Heart right ventricle (tissue), 16 donors: ENCODE measurements around the gene ELMO3. TPM values are rescaled to one million over a fixed set of nuclear protein-coding genes. Genes with fewer than 3 reads are reported as not detected.

Experiments
- ATAC-seq, 8 donors: fragments of 200-7000 bp; cut with Tn5 transposase; one replicate each; pipeline ENCODE4 v1.9.1; 2020; ENCODE audit warnings: mild to moderate bottlenecking in 8 of 8, moderate library complexity in 8 of 8, moderate number of reproducible peaks in 1 of 8
- DNase-seq, 2 donors: peaks; one replicate each; pipeline ENCODE4 v3.0.0-alpha.2; 2020
- H3K27ac ChIP-seq, 10 donors: fragments of 200-600 bp; sonication (generic) in 2 of 10; one replicate each; pipeline versions ENCODE4 v1.5.0 to v1.8.0; 2020 to 2022; ENCODE audit warnings: mild to moderate bottlenecking in 3 of 10
- H3K27me3 ChIP-seq, 7 donors: fragments of 200-600 bp; one replicate each; pipeline ENCODE4 v1.8.0; 2021 to 2022; ENCODE audit warnings: mild to moderate bottlenecking in 2 of 7
- H3K36me3 ChIP-seq, 9 donors: fragments of 200-600 bp; sonication (generic) in 1 of 9; one replicate each; pipeline versions ENCODE4 v1.5.0 to v1.8.0; 2020 to 2022; ENCODE audit warnings: mild to moderate bottlenecking in 2 of 9
- H3K4me1 ChIP-seq, 9 donors: fragments of 200-600 bp; sonication (generic) in 1 of 9; one replicate each; pipeline versions ENCODE4 v1.5.0 to v1.8.0; 2020 to 2022; ENCODE audit warnings: mild to moderate bottlenecking in 4 of 9
- H3K4me3 ChIP-seq, 10 donors: fragments of 200-600 bp; sonication (generic) in 2 of 10; one replicate each; pipeline versions ENCODE4 v1.5.0 to v1.8.0; 2020 to 2022; ENCODE audit warnings: mild to moderate bottlenecking in 7 of 10, moderate library complexity in 2 of 10
- H3K9me3 ChIP-seq, 11 donors: fragments of 200-600 bp in 10 of 11; sonication (generic) in 2 of 11; one replicate each; pipeline versions ENCODE4 v1.5.0 to v1.8.0; 2013 to 2022; ENCODE audit warnings: mild to moderate bottlenecking in 2 of 11, control low read depth in 1 of 11, moderate library complexity in 1 of 11
- WGBS, 2 donors: extraction: QIAGEN DNeasy Blood & Tissue Kit; methylation state at CpG; one replicate each; pipeline ENCODE4 v1.1.7; 2013; ENCODE audit warnings: inconsistent platforms in 1 of 2; 5-methylcytosine and 5-hydroxymethylcytosine counted together
- intact Hi-C, 10 donors: fragments of 100-400 bp; cut with DNase I; formaldehyde crosslinking; loops; one replicate each; pipeline versions ENCODE4 v1.11.1 to v1.14.2; 2022
- polyA plus RNA-seq, 2 donors: library from polyadenylated mRNA; stranded (reverse); fragments of 200-250 nt; gene quantifications; one replicate each; pipeline ENCODE4 v1.2.3, GENCODE V29; 2013
- total RNA-seq, 10 donors: library from RNA; stranded (reverse); fragmentation: NEBNext Ultra II Directional in 3 of 10; extraction: Animal tissue kit (Norgen Biotek cat#: 25700) in 3 of 10; gene quantifications; one replicate each; pipeline versions ENCODE4 v1.2.1 to v1.2.4, GENCODE V29; 2021 to 2023
- TF ChIP-seq, protein P1 (sequence below), 9 donors: fragments of 200-600 bp; sonication (generic) in 2 of 9; IDR thresholded peaks; one replicate each; pipeline versions ENCODE4 v1.5.0 to v1.8.0; 2021 to 2022; ENCODE audit warnings: antibody characterized with exemption in 9 of 9, mild to moderate bottlenecking in 5 of 9, moderate library complexity in 1 of 9
- donor health status: Arrhythmogenic right ventricular cardiomyopathy.
- donor health status: ischemic (EF 13 %, LVEDD 7.1; RV severe dilation, severe dysfunction).
- donor health status: healthy with polysubstance abuse.
- donor health status: DM: no; HTN: yes; CAD: no.
- donor health status: DM: no; HTN: no; CAD: no.
- donor health status: ischemic (EF 25% LVEDD 6.9; RV normal size, moderate dysfunction).
- donor health status: ischemic (EF 25% LVEDD 5.7; RV mildly dilated, moderate dysfunction).
- donor health status: healthy.
- donor health status: DM: yes; HTN: yes; CAD: no.
- donor health status: Ischemic cardiomyopathy.
- donor health status: ischemic (EF 35%, LVEDD 5.7; RV mildly dilated, moderate dysfunction).
- donor health status: nonischemic (EF 11% LVEDD 7.7; RV severe dilation, severe dysfunction).
- donor health status: DM: yes; HTN: yes; CAD: no.
- donor health status: PGD.
- donor health status: ischemic (EF 29% LVEDD 5.4; RV normal size, mild dysfunction).
- donor health status: nonischemic (EF 23%, LVEDD 6.1; RV moderate dilation, normal function).

ELMO3 gene
- total and polyA plus RNA-seq, 12 donors: 0.19 to 1.9 (median 0.46) TPM

GRCh38 chr16:67157892-67158635 lies 40.9 kb upstream of the ELMO3 start:
- DNase-seq (no peak), ATAC-seq (no peak)
- Histone ChIP-seq H3K4me1 (peaks cover 21 to 54% (median 46%) of the 10 kb centered on the region in 9 donors), H3K27me3 (peaks cover 0 to 20% (median 7%) of the 10 kb centered on the region in 7 donors), H3K4me3 (peak overlapping the region in 2 of 10 donors; percentile 98 to 99), H3K27ac (peak overlapping the region in 1 of 10 donors; percentile 95), H3K36me3 (peaks cover 0 to 7% (median 0%) of the 10 kb centered on the region in 9 donors), H3K9me3 (no peaks in the 10 kb centered on the region)
- TF ChIP-seq, protein P1, sequence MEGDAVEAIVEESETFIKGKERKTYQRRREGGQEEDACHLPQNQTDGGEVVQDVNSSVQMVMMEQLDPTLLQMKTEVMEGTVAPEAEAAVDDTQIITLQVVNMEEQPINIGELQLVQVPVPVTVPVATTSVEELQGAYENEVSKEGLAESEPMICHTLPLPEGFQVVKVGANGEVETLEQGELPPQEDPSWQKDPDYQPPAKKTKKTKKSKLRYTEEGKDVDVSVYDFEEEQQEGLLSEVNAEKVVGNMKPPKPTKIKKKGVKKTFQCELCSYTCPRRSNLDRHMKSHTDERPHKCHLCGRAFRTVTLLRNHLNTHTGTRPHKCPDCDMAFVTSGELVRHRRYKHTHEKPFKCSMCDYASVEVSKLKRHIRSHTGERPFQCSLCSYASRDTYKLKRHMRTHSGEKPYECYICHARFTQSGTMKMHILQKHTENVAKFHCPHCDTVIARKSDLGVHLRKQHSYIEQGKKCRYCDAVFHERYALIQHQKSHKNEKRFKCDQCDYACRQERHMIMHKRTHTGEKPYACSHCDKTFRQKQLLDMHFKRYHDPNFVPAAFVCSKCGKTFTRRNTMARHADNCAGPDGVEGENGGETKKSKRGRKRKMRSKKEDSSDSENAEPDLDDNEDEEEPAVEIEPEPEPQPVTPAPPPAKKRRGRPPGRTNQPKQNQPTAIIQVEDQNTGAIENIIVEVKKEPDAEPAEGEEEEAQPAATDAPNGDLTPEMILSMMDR (IDR thresholded peaks at IDR 0.05): no peak
- WGBS, 2 donors: 81 to 84% methylated on average over 7 of the region's 7 CpGs
- intact Hi-C loops: loop anchor here in 4 of 10 donors (5.0 to 10.0 kb wide), 3 partner anchors 143 to 181 kb away; no protein-coding TSS in a partner anchor

DNA sequence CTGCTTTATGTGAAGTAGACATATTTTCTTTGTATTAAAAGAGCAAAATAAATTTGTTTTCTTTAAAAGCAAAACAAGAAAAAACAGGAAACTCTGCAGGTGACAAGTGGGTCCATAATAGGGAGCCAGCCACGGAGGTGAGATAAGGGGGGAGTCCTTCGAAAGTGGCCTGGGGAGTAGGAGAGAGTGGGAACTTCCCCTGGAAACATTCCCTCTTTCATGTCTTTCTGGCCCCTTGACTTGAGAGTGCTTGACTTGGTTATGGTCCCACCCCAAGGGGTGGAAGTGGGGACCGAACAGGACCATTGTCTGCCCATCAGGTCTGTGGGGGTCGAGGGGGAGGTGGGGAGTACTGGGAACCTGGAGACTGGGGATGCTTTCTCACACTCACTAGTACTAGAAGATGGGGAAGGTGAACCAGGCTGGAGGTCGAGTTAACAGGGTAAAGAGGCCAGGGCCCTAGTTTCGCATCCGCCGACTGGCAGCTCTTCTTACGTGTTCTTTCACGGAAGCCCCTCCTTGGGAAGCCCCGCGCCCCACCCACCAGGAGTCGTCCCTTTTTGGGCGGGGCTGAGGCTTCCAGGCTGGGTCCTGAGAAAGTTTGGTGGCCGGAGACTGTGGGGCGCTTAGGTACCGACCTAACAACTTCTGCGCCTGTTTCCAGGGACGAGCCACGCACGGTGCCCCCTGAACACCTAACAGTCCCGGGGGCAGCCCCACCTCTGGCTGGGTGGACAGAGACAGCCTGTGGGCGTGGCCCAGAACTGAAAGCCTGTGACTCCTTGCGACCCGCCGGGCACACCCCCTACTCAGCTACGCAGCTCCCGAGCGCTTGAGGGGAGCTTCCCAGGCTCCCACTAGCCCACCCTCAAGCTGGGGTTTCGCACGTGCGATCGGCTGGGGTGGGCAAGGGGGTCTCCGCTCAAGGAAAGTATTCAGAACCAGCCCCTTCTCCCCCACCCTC lies 40.0 kb upstream of the ELMO3 start:
- H3K27me3 ChIP-seq: peaks cover 0 to 29% (median 15%) of the 10 kb centered on the region in 7 donors
- no peak for DNase-seq
- 7 to 9% methylated on average over 33 to 34 of the region's 34 CpGs for WGBS, 2 donors
- H3K9me3 ChIP-seq: no peaks in the 10 kb centered on the region
- H3K27ac ChIP-seq: peak overlapping the region in 9 of 10 donors; percentile 66 to 95 (median 86)
- intact Hi-C loops: loop anchor here in 4 of 10 donors (5.0 to 10.0 kb wide), 3 partner anchors 144 to 182 kb away; no protein-coding TSS in a partner anchor
- peak overlapping the region; percentile 81 to 99 (median 91) for H3K4me3 ChIP-seq
- TF ChIP-seq, protein P1 (IDR thresholded peaks at IDR 0.05): no peak
- peaks cover 28 to 63% (median 55%) of the 10 kb centered on the region in 9 donors for H3K4me1 ChIP-seq
- peak in 2 of 8 donors; percentile 2 to 4 for ATAC-seq
- peaks cover 0 to 6% (median 0%) of the 10 kb centered on the region in 9 donors for H3K36me3 ChIP-seq

- TF ChIP-seq, protein P1 (IDR thresholded peaks at IDR 0.05): no peak
- H3K4me3 ChIP-seq: peak overlapping the region in 8 of 10 donors; percentile 81 to 99 (median 91)
- H3K9me3 ChIP-seq: no peaks in the 10 kb centered on the region
- DNase-seq (peak in 1 of 2 donors; percentile 62), ATAC-seq (peak in 6 of 8 donors; percentile 8 to 39 (median 18))
- intact Hi-C loops: loop anchor here in 2 of 10 donors (2.0 kb wide), 1 partner anchor 21 kb away; the partner anchor contains the start of gene MATCAP1 (in 2 of the 2)
- peaks cover 35 to 74% (median 58%) of the 10 kb centered on the region in 9 donors for H3K4me1 ChIP-seq
- H3K27me3 ChIP-seq: peaks cover 0 to 55% (median 24%) of the 10 kb centered on the region in 7 donors
- 24 to 35% methylated on average over 25 of the region's 25 CpGs for WGBS, 2 donors
- H3K36me3 ChIP-seq: no peaks in the 10 kb centered on the region
- H3K27ac ChIP-seq: peak overlapping the region in 8 of 10 donors; percentile 20 to 90 (median 58)
Observed at GRCh38 chr16:67161595-67162058, 37.3 kb upstream of the ELMO3 start.
